GM12864 (cell line): ENCODE measurements around the gene TLE4.

Experiments used
- DNase-seq: peaks from one replicate; pipeline ENCODE4 v3.0.0-alpha.2; 2011; ENCODE audit warnings: low read depth
- H3K4me3 ChIP-seq: 2 replicates; pipeline ENCODE4 v1.5.1; 2011; ENCODE audit warnings: mild to moderate bottlenecking, low read depth, low read length, control low read depth
- TF ChIP-seq, protein P1 (sequence below): IDR thresholded peaks from 2 replicates; pipeline ENCODE4 v1.5.1; 2011; ENCODE audit warnings: low read depth, mild to moderate bottlenecking, moderate library complexity, low read length, control low read depth, inconsistent platforms; ENCODE audit errors: missing control alignments

The TLE4 gene

DNA sequence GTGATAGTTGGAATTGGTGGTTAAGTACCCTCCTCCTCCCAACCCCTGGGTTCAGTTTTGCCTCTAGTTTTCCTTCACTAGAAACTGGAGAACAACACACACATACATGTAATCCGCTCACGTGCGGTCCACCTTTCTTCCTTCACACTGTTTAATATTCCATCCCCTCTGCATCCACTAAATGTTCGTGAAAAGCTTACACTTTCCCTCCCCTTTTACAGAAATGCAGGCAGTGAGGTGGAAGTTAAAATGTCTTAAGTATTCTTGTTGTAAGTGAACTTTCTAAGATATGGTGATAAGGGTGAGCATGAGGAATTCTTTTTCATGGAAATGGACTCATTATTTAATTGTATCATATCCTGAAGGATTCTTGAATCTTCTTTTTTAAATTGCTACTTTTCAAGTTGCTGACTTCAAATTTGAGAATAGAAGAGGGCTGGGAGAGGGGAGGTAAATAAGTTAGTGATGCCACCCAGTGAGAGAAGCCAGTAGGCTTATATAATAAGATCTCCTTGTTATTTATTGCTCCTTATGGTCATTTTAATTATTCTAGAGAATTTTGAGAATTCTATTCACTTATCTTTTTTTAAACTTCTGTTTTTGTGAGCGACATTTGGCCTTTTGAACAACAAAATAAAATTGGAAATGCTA, 90.2 kb downstream of the TLE4 start:
- H3K4me3 ChIP-seq, result no peak overlapping the region
- TF ChIP-seq, protein P1, sequence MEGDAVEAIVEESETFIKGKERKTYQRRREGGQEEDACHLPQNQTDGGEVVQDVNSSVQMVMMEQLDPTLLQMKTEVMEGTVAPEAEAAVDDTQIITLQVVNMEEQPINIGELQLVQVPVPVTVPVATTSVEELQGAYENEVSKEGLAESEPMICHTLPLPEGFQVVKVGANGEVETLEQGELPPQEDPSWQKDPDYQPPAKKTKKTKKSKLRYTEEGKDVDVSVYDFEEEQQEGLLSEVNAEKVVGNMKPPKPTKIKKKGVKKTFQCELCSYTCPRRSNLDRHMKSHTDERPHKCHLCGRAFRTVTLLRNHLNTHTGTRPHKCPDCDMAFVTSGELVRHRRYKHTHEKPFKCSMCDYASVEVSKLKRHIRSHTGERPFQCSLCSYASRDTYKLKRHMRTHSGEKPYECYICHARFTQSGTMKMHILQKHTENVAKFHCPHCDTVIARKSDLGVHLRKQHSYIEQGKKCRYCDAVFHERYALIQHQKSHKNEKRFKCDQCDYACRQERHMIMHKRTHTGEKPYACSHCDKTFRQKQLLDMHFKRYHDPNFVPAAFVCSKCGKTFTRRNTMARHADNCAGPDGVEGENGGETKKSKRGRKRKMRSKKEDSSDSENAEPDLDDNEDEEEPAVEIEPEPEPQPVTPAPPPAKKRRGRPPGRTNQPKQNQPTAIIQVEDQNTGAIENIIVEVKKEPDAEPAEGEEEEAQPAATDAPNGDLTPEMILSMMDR, result no peak
- no peak for DNase-seq

DNA sequence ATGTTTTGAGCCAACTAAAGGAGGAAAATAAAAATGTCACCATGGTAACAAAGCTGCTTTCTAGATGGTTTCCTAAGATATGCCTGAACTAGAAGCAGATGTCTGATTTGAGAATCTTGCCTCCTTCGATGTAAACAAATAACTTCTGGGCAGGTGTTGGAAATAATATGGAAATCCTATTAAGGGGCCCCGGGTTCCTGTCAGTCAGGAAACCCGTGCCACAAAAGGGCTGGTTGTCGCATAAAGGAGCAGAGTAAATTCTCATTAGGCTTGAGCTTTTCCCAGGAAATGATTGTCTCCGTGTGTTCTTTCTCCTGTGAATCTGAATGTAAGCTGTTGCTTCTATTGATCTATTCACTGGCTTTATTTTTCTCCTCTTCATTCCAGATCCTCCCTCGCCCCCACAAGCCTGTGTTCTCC, 90.8 kb downstream of the TLE4 start:
- TF ChIP-seq, protein P1, result no peak
- H3K4me3 ChIP-seq, result no peak overlapping the region
- DNase-seq, result no peak

DNA sequence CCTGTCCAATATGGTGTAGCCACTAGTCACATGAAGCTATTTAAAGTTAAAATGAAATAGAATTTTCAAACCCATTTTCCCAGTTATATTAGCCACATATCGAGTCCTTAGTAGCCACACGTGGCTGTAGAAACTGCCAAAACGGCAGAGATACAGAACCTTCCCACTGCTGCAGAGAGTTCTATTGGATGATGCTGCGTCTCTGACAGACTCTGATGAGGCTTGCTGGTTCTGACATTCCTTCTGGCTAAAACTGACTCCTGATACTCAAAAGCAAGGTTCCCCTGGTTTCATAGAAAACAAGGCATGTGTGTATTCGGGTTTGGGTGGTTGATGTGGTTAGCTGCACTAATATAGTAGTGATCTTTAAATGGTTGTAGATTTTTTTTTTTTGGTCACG, 91.5 kb downstream of the TLE4 start:
- H3K4me3 ChIP-seq, result no peak overlapping the region
- TF ChIP-seq, protein P1, result no peak
- DNase-seq, result no peak

DNA sequence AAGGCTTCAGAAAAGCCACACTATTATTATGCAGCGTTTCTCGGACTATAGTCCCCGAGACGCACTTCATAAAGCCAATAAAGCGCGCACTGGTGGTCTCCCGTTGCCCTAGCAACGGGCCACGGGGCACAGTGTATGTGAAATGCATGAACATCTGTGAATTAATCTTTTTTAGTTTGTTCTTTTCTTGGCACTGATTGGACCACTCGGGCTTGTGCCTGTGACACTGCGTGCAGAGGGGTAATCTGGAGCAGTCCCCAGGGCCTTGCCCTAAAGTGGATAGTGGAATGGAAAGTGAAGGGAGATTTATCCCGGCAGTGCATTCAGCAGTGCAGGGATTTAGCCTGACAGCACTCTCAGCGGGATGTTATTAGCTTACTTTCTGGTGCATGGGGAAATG, 92.1 kb downstream of the TLE4 start:
- H3K4me3 ChIP-seq, result no peak overlapping the region
- TF ChIP-seq, protein P1, result no peak
- no peak for DNase-seq

DNA sequence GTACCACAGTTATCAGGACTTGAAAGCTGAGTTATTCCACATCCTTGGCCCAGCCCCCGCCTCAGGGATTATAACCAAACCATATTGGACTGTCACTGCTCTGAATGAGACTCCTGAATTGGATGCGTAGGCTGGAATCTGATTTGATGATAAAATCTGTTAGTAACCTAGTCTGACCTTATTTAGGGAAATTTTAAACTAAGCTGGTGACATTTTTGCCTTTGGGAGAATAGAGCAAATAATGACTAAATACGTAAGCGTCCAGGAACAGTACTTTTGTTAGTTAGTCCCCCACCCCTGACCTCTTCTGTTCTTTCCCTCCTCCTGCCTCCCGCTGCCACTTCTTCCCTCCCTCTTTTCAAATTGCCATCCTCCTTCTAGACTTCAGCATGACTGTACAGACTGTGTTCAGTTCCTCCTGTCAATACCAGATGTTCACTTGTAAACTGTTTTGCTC, 92.6 kb downstream of the TLE4 start:
- H3K4me3 ChIP-seq, result no peak overlapping the region
- DNase-seq, result no peak
- TF ChIP-seq, protein P1, result no peak

DNA sequence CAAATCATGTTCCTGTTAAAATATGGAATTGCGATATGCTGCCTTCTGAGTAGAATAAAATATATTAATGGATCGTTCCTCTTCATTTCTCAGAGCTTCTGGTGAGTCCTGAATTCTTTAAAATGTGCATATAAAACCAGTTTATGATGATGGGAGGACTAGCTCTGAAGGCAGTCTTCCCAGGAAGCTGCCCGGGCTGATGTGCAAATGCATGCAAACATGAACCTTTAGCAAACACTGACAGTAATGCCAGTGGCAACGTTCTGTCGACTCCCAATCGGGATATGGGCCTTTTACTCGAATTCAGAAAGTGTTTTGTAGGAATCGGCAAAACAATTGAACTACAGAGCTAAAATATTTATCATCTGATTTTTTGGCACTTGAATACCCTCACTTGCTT, 93.6 kb downstream of the TLE4 start:
- no peak overlapping the region for H3K4me3 ChIP-seq
- TF ChIP-seq, protein P1, result no peak
- DNase-seq, result no peak

DNA sequence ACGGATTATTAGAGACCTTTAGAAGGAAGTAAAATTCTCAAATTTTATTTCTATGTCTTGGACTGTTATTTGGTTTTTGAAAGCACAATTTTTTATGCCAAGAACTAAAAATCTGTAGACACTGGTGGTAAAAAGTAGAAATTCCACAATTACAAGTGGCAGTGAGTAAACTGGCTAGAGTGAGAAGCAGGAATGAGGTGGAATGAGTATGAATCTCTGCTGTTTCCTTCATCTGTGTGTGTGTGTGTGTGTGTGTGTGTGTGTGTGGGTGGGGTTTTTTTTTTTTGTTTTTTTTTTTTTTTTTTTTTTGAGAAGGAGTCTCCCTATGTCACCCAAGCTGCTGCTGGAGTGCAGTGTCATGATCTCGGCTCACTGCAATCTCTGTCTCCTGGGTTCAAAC, 94.2 kb downstream of the TLE4 start:
- TF ChIP-seq, protein P1, result no peak
- DNase-seq, result no peak
- H3K4me3 ChIP-seq, result no peak overlapping the region
